Neural cell (in vitro differentiated cells): ENCODE measurements around the gene RMI1. TPM values are rescaled to one million over a fixed set of nuclear protein-coding genes. Genes with fewer than 3 reads are reported as not detected.
A peak's percentile ranks its signal among the peaks of the same experiment; 100 is the strongest.
"Not testable (repeated sequence)": the region's sequence is repeated elsewhere in the genome, so short reads cannot be mapped to it uniquely, and the experiment has no call there.

Experiments
- H2AFZ ChIP-seq: fragments of 200-600, 300-800 bp; sonication (generic), shearing (Covaris generic); 2 replicates; pipeline ENCODE4 v1.6.0; 2014; ENCODE audit warnings: low read depth, mild to moderate bottlenecking, antibody characterized with exemption, low read length, moderate library complexity
- H3F3A ChIP-seq: fragments of 200-600 bp; shearing (Covaris generic); 2 replicates; pipeline ENCODE4 v1.6.1; 2016; ENCODE audit warnings: mild to moderate bottlenecking, moderate library complexity, mixed read lengths, antibody characterized with exemption, low read length; ENCODE audit not compliant: insufficient read depth, poor library complexity, severe bottlenecking
- H3K27ac ChIP-seq: fragments of 200-600, 300-800 bp; sonication (generic), shearing (Covaris generic); 2 replicates; pipeline ENCODE4 v1.5.1; 2014; ENCODE audit warnings: mild to moderate bottlenecking, low read length, moderate library complexity
- H3K27me3 ChIP-seq: fragments of 300-800, 200-600 bp; sonication (generic), shearing (Covaris generic); 2 replicates; pipeline ENCODE4 v1.6.0; 2014; ENCODE audit warnings: mild to moderate bottlenecking, low read depth, low read length, moderate library complexity; ENCODE audit not compliant: insufficient read depth
- H3K36me3 ChIP-seq: fragments of 300-800, 200-600 bp; sonication (generic), shearing (Covaris generic); 2 replicates; pipeline ENCODE4 v1.5.1; 2014; ENCODE audit warnings: mild to moderate bottlenecking, antibody characterized with exemption, low read length, moderate library complexity; ENCODE audit not compliant: insufficient read depth
- H3K4me2 ChIP-seq: fragments of 300-800, 200-600 bp; sonication (generic), shearing (Covaris generic); 2 replicates; pipeline ENCODE4 v1.6.0; 2014; ENCODE audit warnings: mild to moderate bottlenecking, low read length
- H3K4me3 ChIP-seq: fragments of 300-800, 200-600 bp; sonication (generic), shearing (Covaris generic); 2 replicates; pipeline ENCODE4 v1.5.1; 2014; ENCODE audit warnings: mild to moderate bottlenecking, low read length, moderate library complexity
- H3K79me2 ChIP-seq: fragments of 200-600 bp; shearing (Covaris generic); replicated peaks from 2 replicates; pipeline ENCODE4 v1.6.0; 2014; ENCODE audit warnings: mild to moderate bottlenecking, low read length, moderate library complexity; ENCODE audit not compliant: insufficient read depth
- H3K9ac ChIP-seq: fragments of 300-800, 200-600 bp; sonication (generic), shearing (Covaris generic); 2 replicates; pipeline ENCODE4 v1.6.1; 2016; ENCODE audit warnings: mild to moderate bottlenecking, low read length, mixed read lengths
- H3K9me2 ChIP-seq: fragments of 200-600 bp; shearing (Covaris generic); 2 replicates; pipeline ENCODE4 v1.6.1; 2016; ENCODE audit warnings: mild to moderate bottlenecking, low read length, mixed read lengths; ENCODE audit not compliant: insufficient read depth
- H3K9me3 ChIP-seq: fragments of 200-600, 300-800 bp; sonication (generic), shearing (Covaris generic); 2 replicates; pipeline ENCODE4 v1.6.1; 2016; ENCODE audit warnings: mild to moderate bottlenecking, mixed run types, low read length, moderate library complexity, mixed read lengths
- H4K20me1 ChIP-seq: fragments of 200-600 bp; shearing (Covaris generic); 2 replicates; pipeline ENCODE4 v1.6.1; 2016; ENCODE audit warnings: mild to moderate bottlenecking, mixed run types; ENCODE audit not compliant: insufficient read depth
- EP300 ChIP-seq: fragments of 450-650 bp; conservative IDR thresholded peaks from 2 replicates; pipeline ENCODE4 v1.6.1; 2014; ENCODE audit warnings: antibody characterized with exemption, mild to moderate bottlenecking, moderate library complexity; ENCODE audit not compliant: poor library complexity, severe bottlenecking
- EZH2 ChIP-seq: fragments of 200-600, 300-800 bp; shearing (Covaris generic), sonication (generic); IDR thresholded peaks from 2 replicates; pipeline ENCODE4 v1.6.1; 2014; ENCODE audit warnings: antibody characterized with exemption, low read length, borderline replicate concordance, mild to moderate bottlenecking; ENCODE audit not compliant: insufficient read depth, poor library complexity, severe bottlenecking
- MXI1 ChIP-seq: fragments of 450-650 bp; conservative IDR thresholded peaks from 2 replicates; pipeline ENCODE4 v1.6.1; 2014; ENCODE audit warnings: antibody characterized with exemption, mild to moderate bottlenecking; ENCODE audit not compliant: poor library complexity, severe bottlenecking
- POLR2AphosphoS5 ChIP-seq: IDR thresholded peaks from 2 replicates; pipeline ENCODE4 v1.6.1; 2012
- RAD21 ChIP-seq: fragments of 450-650 bp; conservative IDR thresholded peaks from 2 replicates; pipeline ENCODE4 v1.6.1; 2014; ENCODE audit warnings: antibody characterized with exemption, mild to moderate bottlenecking, moderate library complexity
- SMC3 ChIP-seq: fragments of 450-650 bp; conservative IDR thresholded peaks from 2 replicates; pipeline ENCODE4 v1.6.1; 2014; ENCODE audit warnings: antibody characterized with exemption, mild to moderate bottlenecking, moderate library complexity; ENCODE audit not compliant: poor library complexity
- TAF1 ChIP-seq: IDR thresholded peaks from 2 replicates; pipeline ENCODE4 v1.6.1; 2012; ENCODE audit warnings: low read depth
- polyA plus RNA-seq: library from polyadenylated mRNA; depleted of rRNA; stranded (reverse); fragments of >200 nt; gene quantifications from 2 replicates; pipeline ENCODE4 v1.2.3, GENCODE V29; 2014
- TF ChIP-seq, protein P1 (sequence below): IDR thresholded peaks from 2 replicates; pipeline ENCODE4 v1.6.1; 2012; ENCODE audit warnings: borderline replicate concordance
- TF ChIP-seq, protein P2 (sequence below): fragments of 450-650 bp; IDR thresholded peaks from 2 replicates; pipeline ENCODE4 v1.5.1; 2014; ENCODE audit warnings: antibody characterized with exemption, mild to moderate bottlenecking, moderate library complexity; ENCODE audit not compliant: poor library complexity, severe bottlenecking

Gene RMI1
- polyA plus RNA-seq, 1 donor from 2014 or later, result 13.1 TPM

- H3K27me3 ChIP-seq, result no peaks in the 10 kb centered on the region
- H3K36me3 ChIP-seq, result no peaks in the 10 kb centered on the region
- H3K79me2 ChIP-seq, result no peaks in the 10 kb centered on the region
- H3K9ac ChIP-seq, result no peak overlapping the region
- no peak overlapping the region for H2AFZ ChIP-seq
- H3F3A ChIP-seq, result no peaks in the 10 kb centered on the region
- H3K4me2 ChIP-seq, result no peak overlapping the region
- no peaks in the 10 kb centered on the region for H4K20me1 ChIP-seq
- H3K9me2 ChIP-seq, result no peaks in the 10 kb centered on the region
- no peak overlapping the region for H3K4me3 ChIP-seq
- H3K27ac ChIP-seq, result no peak overlapping the region
- no peaks in the 10 kb centered on the region for H3K9me3 ChIP-seq
- TF ChIP-seq POLR2AphosphoS5, result no peak
- TF ChIP-seq, protein P1, sequence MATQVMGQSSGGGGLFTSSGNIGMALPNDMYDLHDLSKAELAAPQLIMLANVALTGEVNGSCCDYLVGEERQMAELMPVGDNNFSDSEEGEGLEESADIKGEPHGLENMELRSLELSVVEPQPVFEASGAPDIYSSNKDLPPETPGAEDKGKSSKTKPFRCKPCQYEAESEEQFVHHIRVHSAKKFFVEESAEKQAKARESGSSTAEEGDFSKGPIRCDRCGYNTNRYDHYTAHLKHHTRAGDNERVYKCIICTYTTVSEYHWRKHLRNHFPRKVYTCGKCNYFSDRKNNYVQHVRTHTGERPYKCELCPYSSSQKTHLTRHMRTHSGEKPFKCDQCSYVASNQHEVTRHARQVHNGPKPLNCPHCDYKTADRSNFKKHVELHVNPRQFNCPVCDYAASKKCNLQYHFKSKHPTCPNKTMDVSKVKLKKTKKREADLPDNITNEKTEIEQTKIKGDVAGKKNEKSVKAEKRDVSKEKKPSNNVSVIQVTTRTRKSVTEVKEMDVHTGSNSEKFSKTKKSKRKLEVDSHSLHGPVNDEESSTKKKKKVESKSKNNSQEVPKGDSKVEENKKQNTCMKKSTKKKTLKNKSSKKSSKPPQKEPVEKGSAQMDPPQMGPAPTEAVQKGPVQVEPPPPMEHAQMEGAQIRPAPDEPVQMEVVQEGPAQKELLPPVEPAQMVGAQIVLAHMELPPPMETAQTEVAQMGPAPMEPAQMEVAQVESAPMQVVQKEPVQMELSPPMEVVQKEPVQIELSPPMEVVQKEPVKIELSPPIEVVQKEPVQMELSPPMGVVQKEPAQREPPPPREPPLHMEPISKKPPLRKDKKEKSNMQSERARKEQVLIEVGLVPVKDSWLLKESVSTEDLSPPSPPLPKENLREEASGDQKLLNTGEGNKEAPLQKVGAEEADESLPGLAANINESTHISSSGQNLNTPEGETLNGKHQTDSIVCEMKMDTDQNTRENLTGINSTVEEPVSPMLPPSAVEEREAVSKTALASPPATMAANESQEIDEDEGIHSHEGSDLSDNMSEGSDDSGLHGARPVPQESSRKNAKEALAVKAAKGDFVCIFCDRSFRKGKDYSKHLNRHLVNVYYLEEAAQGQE, result no peak
- no peak for TF ChIP-seq EP300
- peak; percentile 93 for TF ChIP-seq RAD21
- TF ChIP-seq, protein P2, sequence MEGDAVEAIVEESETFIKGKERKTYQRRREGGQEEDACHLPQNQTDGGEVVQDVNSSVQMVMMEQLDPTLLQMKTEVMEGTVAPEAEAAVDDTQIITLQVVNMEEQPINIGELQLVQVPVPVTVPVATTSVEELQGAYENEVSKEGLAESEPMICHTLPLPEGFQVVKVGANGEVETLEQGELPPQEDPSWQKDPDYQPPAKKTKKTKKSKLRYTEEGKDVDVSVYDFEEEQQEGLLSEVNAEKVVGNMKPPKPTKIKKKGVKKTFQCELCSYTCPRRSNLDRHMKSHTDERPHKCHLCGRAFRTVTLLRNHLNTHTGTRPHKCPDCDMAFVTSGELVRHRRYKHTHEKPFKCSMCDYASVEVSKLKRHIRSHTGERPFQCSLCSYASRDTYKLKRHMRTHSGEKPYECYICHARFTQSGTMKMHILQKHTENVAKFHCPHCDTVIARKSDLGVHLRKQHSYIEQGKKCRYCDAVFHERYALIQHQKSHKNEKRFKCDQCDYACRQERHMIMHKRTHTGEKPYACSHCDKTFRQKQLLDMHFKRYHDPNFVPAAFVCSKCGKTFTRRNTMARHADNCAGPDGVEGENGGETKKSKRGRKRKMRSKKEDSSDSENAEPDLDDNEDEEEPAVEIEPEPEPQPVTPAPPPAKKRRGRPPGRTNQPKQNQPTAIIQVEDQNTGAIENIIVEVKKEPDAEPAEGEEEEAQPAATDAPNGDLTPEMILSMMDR, result peak; percentile 87
- TF ChIP-seq TAF1, result no peak
- TF ChIP-seq EZH2, result no peak
- no peak for TF ChIP-seq MXI1
- peak; percentile 95 for TF ChIP-seq SMC3
These were observed 42.6 kb upstream of the RMI1 start for GRCh38 chr9:83937861-83938455.

- Histone ChIP-seq H3F3A (no peaks in the 10 kb centered on the region), H3K9ac (no peak overlapping the region), H3K4me3 (no peak overlapping the region), H3K27me3 (no peaks in the 10 kb centered on the region), H3K79me2 (no peaks in the 10 kb centered on the region), H3K9me3 (no peaks in the 10 kb centered on the region), H3K4me2 (no peak overlapping the region), H4K20me1 (no peaks in the 10 kb centered on the region), H2AFZ (no peak overlapping the region), H3K9me2 (no peaks in the 10 kb centered on the region), H3K27ac (no peak overlapping the region), H3K36me3 (no peaks in the 10 kb centered on the region)
- TF ChIP-seq EZH2 (no peak), RAD21 (no peak), POLR2AphosphoS5 (no peak), EP300 (no peak), MXI1 (no peak), TAF1 (no peak), SMC3 (no peak)
- TF ChIP-seq, protein P2, result no peak
- TF ChIP-seq, protein P1, result no peak
These were observed 39.9 kb upstream of the RMI1 start for GRCh38 chr9:83940590-83941303.

DNA sequence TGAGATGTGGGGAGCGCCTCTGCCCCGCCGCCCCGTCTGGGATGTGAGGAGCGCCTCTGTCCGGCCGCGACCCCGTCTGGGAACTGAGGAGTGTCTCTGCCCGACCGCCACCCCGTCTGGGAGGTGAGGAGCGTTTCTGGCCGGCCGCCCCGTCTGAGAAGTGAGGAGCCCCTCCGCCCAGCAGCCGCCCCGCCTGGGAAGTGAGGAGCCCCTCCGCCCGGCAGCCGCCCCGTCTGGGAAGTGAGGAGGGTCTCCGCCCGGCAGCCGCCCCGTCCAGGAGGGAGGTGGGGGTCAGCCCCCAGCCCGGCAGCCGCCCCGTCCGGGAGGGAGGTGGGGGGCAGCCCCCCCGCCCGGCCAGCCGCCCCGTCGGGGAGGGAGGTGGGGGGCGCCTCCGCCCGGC, 32.5 kb upstream of the RMI1 start:
- not testable (repeated sequence) for H3K9me3 ChIP-seq, H4K20me1 ChIP-seq, H3F3A ChIP-seq, H3K4me2 ChIP-seq, H3K27me3 ChIP-seq, H3K9me2 ChIP-seq, H3K27ac ChIP-seq, H2AFZ ChIP-seq, H3K4me3 ChIP-seq, H3K79me2 ChIP-seq, H3K36me3 ChIP-seq, H3K9ac ChIP-seq
